ENCODE results near the gene S100A3. TPM values are rescaled to one million over a fixed set of nuclear protein-coding genes. Genes with fewer than 3 reads are reported as not detected.
"Not testable (repeated sequence)": the region's sequence is repeated elsewhere in the genome, so short reads cannot be mapped to it uniquely, and the experiment has no call there.

The S100A3 gene
- total RNA-seq, 1 donor from 2014 or later = not detected

GRCh38 chr1:153587314-153587713 lies 38.3 kb upstream of the S100A3 start:
- H3K4me1 ChIP-seq = no peaks in the 10 kb centered on the region
- no peak overlapping the region for H3K4me3 ChIP-seq

GRCh38 chr1:153586347-153586746 lies 37.3 kb upstream of the S100A3 start:
- no peak for TF ChIP-seq CTCF (IDR thresholded peaks at IDR 0.05)
- H3K27ac ChIP-seq = no peak overlapping the region
- intact Hi-C loops (cut with DNase I) = no loop called here
- no peaks in the 10 kb centered on the region for H3K27me3 ChIP-seq
- no peaks in the 10 kb centered on the region for H3K4me1 ChIP-seq
- no peaks in the 10 kb centered on the region for H3K9me3 ChIP-seq
- H3K36me3 ChIP-seq = no peaks in the 10 kb centered on the region
- no peak overlapping the region for H3K4me3 ChIP-seq
- DNase-seq (ENCODE audit: low spot score in 2 of 2) = no peak

More at GRCh38 chr1:153587314-153587713, 38.3 kb upstream of the S100A3 start:
- no peak for DNase-seq (ENCODE audit: low spot score in 2 of 2)
- H3K27me3 ChIP-seq = no peaks in the 10 kb centered on the region
- H3K9me3 ChIP-seq = no peaks in the 10 kb centered on the region
- H3K36me3 ChIP-seq = no peaks in the 10 kb centered on the region
- no peak overlapping the region for H3K27ac ChIP-seq
- intact Hi-C loops (cut with DNase I) = no loop called here
- no peak for TF ChIP-seq CTCF (IDR thresholded peaks at IDR 0.05)

- TF ChIP-seq CTCF (IDR thresholded peaks at IDR 0.05) = no peak
- intact Hi-C loops (cut with DNase I) = no loop called here
- no peak for DNase-seq (ENCODE audit: low spot score in 2 of 2)
- Histone ChIP-seq H3K4me3 (no peak overlapping the region), H3K9me3 (no peaks in the 10 kb centered on the region), H3K27ac (no peak overlapping the region), H3K4me1 (no peaks in the 10 kb centered on the region), H3K36me3 (no peaks in the 10 kb centered on the region), H3K27me3 (no peaks in the 10 kb centered on the region)
Measured at GRCh38 chr1:153585006-153585405, 35.9 kb upstream of the S100A3 start.

- no peak for TF ChIP-seq CTCF (IDR thresholded peaks at IDR 0.05)
- Histone ChIP-seq H3K36me3 (no peaks in the 10 kb centered on the region), H3K27ac (no peak overlapping the region), H3K9me3 (no peaks in the 10 kb centered on the region), H3K4me1 (no peaks in the 10 kb centered on the region), H3K27me3 (no peaks in the 10 kb centered on the region), H3K4me3 (no peak overlapping the region)
- DNase-seq (ENCODE audit: low spot score in 2 of 2) = no peak
- intact Hi-C loops (cut with DNase I) = no loop called here
Measured at GRCh38 chr1:153583976-153584375, 34.9 kb upstream of the S100A3 start.

GRCh38 chr1:153583514-153583913 lies 34.5 kb upstream of the S100A3 start:
- H3K4me3 ChIP-seq; intact Hi-C loops (cut with DNase I); DNase-seq (ENCODE audit: low spot score in 2 of 2); H3K27ac ChIP-seq; H3K27me3 ChIP-seq; H3K9me3 ChIP-seq; H3K36me3 ChIP-seq; H3K4me1 ChIP-seq: not testable (repeated sequence)

GRCh38 chr1:153582836-153583235 lies 33.8 kb upstream of the S100A3 start:
- DNase-seq (ENCODE audit: low spot score in 2 of 2); intact Hi-C loops (cut with DNase I); H3K27me3 ChIP-seq; H3K36me3 ChIP-seq; H3K4me3 ChIP-seq; H3K9me3 ChIP-seq; H3K4me1 ChIP-seq; H3K27ac ChIP-seq: not testable (repeated sequence)

- Histone ChIP-seq H3K4me3 (no peak overlapping the region), H3K27ac (no peak overlapping the region), H3K27me3 (no peaks in the 10 kb centered on the region), H3K36me3 (no peaks in the 10 kb centered on the region), H3K4me1 (no peaks in the 10 kb centered on the region), H3K9me3 (no peaks in the 10 kb centered on the region)
- no peak for DNase-seq (ENCODE audit: low spot score in 2 of 2)
- no peak for TF ChIP-seq CTCF (IDR thresholded peaks at IDR 0.05)
- intact Hi-C loops (cut with DNase I) = no loop called here
Measured at GRCh38 chr1:153578936-153579335, 29.9 kb upstream of the S100A3 start.

Measured in ascending aorta (tissue), 2 donors.